ENCODE data around the gene PHGDH. TPM values are rescaled to one million over a fixed set of nuclear protein-coding genes. Genes with fewer than 3 reads are reported as not detected.

Gene PHGDH
- total and polyA plus RNA-seq, 2 donors (not counting 1 experiment from before 2014, with no cell fraction given): 1.2 to 3.9 TPM

DNA sequence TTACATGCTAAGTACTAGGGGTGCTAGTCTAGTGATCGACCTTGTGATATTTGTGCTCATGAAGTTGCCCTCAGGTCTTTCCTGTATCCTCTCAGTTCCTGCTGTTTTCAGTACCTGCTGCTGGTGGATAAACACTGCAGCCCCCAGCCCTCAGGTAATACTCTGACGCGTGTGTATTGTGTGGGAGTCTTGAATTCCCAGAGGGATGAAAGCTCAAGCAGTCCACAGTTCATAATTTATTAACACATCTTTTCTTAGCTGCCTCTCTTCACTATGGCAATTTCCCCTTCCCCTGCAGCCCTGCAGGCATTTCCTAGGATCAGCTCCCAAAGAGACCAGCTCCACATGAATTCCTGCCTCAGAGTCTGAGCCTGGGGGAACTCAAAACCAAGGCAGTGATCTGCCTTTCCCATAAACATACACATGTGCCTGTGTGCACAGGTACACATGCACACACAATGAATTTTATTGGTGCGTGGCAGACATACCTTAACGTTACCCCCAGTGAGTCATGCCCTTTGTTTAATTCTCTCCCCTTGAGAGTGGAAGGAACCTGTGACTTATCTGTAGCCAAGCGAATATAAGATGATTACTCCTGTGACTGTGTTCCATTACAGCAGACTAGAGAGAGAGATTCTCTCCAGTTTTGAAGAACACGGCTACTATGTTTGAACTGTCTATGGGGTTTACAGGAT, 71.0 kb downstream of the PHGDH start:
- H3K27me3 Mint-ChIP-seq: peaks cover 19% of the 10 kb centered on the region
- H3K4me3 Mint-ChIP-seq: no peak overlapping the region
- intact Hi-C loops (cut with micrococcal nuclease): no loop called here
- WGBS (ENCODE audit: insufficient coverage): 100% methylated on average over 1 of the region's 7 CpGs
- H3K9ac ChIP-seq (ENCODE audit: low read length): no peak overlapping the region
- peaks cover 0 to 2% (median 0%) of the 10 kb centered on the region in 4 experiments for H3K27me3 ChIP-seq (replicated peaks in 1 of 4; ENCODE audit: control extremely low read depth in 1 of 4, control insufficient read depth in 3 of 4, insufficient read depth in 4 of 4, low read length in 3 of 4)
- H3K4me3 ChIP-seq (ENCODE audit: control extremely low read depth in 1 of 5, extremely low read depth in 1 of 5, insufficient read depth in 1 of 5, low read depth in 2 of 5, low read length in 4 of 5): no peak overlapping the region
- H2AFZ ChIP-seq (ENCODE audit: insufficient read depth, low read depth, low read length, poor library complexity, severe bottlenecking): no peak overlapping the region
- no peaks in the 10 kb centered on the region for H3K4me1 ChIP-seq (ENCODE audit: control insufficient read depth in 2 of 2, insufficient read depth in 2 of 2, low read length in 2 of 2)
- DNase-seq: no peak
- no peak for TF ChIP-seq EZH2 (IDR thresholded peaks at IDR 0.05; ENCODE audit: borderline replicate concordance, insufficient read depth, low read depth, low read length, poor library complexity, severe bottlenecking)
- TF ChIP-seq, protein P1, sequence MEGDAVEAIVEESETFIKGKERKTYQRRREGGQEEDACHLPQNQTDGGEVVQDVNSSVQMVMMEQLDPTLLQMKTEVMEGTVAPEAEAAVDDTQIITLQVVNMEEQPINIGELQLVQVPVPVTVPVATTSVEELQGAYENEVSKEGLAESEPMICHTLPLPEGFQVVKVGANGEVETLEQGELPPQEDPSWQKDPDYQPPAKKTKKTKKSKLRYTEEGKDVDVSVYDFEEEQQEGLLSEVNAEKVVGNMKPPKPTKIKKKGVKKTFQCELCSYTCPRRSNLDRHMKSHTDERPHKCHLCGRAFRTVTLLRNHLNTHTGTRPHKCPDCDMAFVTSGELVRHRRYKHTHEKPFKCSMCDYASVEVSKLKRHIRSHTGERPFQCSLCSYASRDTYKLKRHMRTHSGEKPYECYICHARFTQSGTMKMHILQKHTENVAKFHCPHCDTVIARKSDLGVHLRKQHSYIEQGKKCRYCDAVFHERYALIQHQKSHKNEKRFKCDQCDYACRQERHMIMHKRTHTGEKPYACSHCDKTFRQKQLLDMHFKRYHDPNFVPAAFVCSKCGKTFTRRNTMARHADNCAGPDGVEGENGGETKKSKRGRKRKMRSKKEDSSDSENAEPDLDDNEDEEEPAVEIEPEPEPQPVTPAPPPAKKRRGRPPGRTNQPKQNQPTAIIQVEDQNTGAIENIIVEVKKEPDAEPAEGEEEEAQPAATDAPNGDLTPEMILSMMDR (IDR thresholded peaks at IDR 0.05): no peak
- CTCF ChIA-PET: interaction anchor here (1.3 kb wide), 1 partner anchor 38 kb away, joined by 3 read pairs; no protein-coding TSS in a partner anchor
- no peaks in the 10 kb centered on the region for H4K20me1 ChIP-seq (ENCODE audit: control insufficient read depth, insufficient read depth, low read length, poor library complexity, severe bottlenecking)
- ATAC-seq (ENCODE audit: low read depth): no peak
- no peaks in the 10 kb centered on the region for H3K9me3 ChIP-seq (ENCODE audit: control extremely low read depth in 1 of 3, control insufficient read depth in 2 of 3, insufficient read depth in 1 of 3, low read length in 2 of 3)
- no peaks in the 10 kb centered on the region for H3K36me3 ChIP-seq (replicated peaks in 1 of 2; ENCODE audit: control extremely low read depth in 1 of 2, control insufficient read depth in 1 of 2, extremely low read depth in 1 of 2, insufficient read depth in 2 of 2, low read length in 1 of 2)
- no peak overlapping the region for H3K27ac Mint-ChIP-seq
- H3K79me2 ChIP-seq (ENCODE audit: control insufficient read depth, insufficient read depth, low read length): no peaks in the 10 kb centered on the region
- H3K27ac ChIP-seq (ENCODE audit: low read length in 2 of 2): no peak overlapping the region
- POLR2A ChIA-PET: no interaction called here
- no peak overlapping the region for H3K4me2 ChIP-seq (replicated peaks; ENCODE audit: low read depth, low read length, poor library complexity, severe bottlenecking)
- no peaks in the 10 kb centered on the region for H3K9me3 Mint-ChIP-seq (ENCODE audit: insufficient read depth)
- no peaks in the 10 kb centered on the region for H3K4me1 Mint-ChIP-seq

DNA sequence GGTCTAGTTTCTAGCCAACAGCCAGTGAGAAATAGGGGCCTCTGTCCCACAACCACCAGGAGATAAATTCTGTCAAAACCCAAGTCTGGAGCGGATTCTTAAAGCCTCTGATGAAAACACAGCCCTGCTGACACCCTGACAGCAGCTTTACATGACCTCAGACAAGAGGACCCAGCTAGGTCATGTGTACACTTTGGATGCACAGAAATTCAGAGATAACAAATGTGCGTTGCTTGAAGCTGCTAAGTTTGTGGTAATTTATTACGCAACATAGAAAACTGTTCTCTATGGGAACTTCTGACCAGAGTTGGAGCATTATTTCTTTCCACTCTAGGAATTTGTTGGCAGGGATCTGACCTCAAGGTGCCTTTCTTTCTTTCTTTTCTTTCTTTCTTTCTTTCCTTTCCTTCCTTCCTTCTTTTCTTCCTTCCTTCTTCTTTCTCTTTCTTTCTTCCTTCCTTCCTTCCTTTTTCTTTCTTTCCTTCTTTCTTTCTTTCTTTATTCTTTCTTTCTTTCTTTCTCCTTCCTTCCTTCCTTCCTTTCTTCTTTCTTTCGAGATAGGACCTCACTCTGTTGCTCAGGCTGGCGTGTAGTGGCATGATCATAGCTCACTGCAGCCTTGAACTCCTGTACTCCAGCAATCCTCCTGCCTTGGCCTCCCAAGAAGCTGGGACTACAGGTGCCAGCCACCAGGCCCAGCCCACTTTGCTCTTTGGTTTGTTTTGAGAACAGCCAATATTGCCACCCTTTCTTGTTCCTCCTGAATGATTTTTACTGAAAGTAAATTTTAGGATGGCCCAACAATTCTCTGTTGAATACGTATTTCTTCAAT, 71.8 kb downstream of the PHGDH start:
- no peak overlapping the region for H3K9ac ChIP-seq (ENCODE audit: low read length)
- intact Hi-C loops (cut with micrococcal nuclease): no loop called here
- WGBS (ENCODE audit: insufficient coverage): 82% methylated on average over 4 of the region's 6 CpGs
- CTCF ChIA-PET: no interaction called here
- POLR2A ChIA-PET: no interaction called here
- H2AFZ ChIP-seq (ENCODE audit: insufficient read depth, low read depth, low read length, poor library complexity, severe bottlenecking): no peak overlapping the region
- H3K4me1 ChIP-seq (ENCODE audit: control insufficient read depth in 2 of 2, insufficient read depth in 2 of 2, low read length in 2 of 2): no peaks in the 10 kb centered on the region
- Mint-ChIP-seq H3K27ac (no peak overlapping the region), H3K4me3 (no peak overlapping the region), H3K4me1 (no peaks in the 10 kb centered on the region), H3K27me3 (peaks cover 19% of the 10 kb centered on the region), H3K9me3 (ENCODE audit: insufficient read depth) (no peaks in the 10 kb centered on the region)
- H3K79me2 ChIP-seq (ENCODE audit: control insufficient read depth, insufficient read depth, low read length): no peaks in the 10 kb centered on the region
- no peaks in the 10 kb centered on the region for H4K20me1 ChIP-seq (ENCODE audit: control insufficient read depth, insufficient read depth, low read length, poor library complexity, severe bottlenecking)
- no peak overlapping the region for H3K27ac ChIP-seq (ENCODE audit: low read length in 2 of 2)
- no peak overlapping the region for H3K4me3 ChIP-seq (ENCODE audit: control extremely low read depth in 1 of 5, extremely low read depth in 1 of 5, insufficient read depth in 1 of 5, low read depth in 2 of 5, low read length in 4 of 5)
- ATAC-seq (ENCODE audit: low read depth): no peak
- H3K27me3 ChIP-seq (replicated peaks in 1 of 4; ENCODE audit: control extremely low read depth in 1 of 4, control insufficient read depth in 3 of 4, insufficient read depth in 4 of 4, low read length in 3 of 4): peaks cover 0 to 2% (median 0%) of the 10 kb centered on the region in 4 experiments
- H3K9me3 ChIP-seq (ENCODE audit: control extremely low read depth in 1 of 3, control insufficient read depth in 2 of 3, insufficient read depth in 1 of 3, low read length in 2 of 3): no peaks in the 10 kb centered on the region
- TF ChIP-seq, protein P1 (IDR thresholded peaks at IDR 0.05): no peak
- TF ChIP-seq EZH2 (IDR thresholded peaks at IDR 0.05; ENCODE audit: borderline replicate concordance, insufficient read depth, low read depth, low read length, poor library complexity, severe bottlenecking): no peak
- H3K36me3 ChIP-seq (replicated peaks in 1 of 2; ENCODE audit: control extremely low read depth in 1 of 2, control insufficient read depth in 1 of 2, extremely low read depth in 1 of 2, insufficient read depth in 2 of 2, low read length in 1 of 2): no peaks in the 10 kb centered on the region
- no peak for DNase-seq
- H3K4me2 ChIP-seq (replicated peaks; ENCODE audit: low read depth, low read length, poor library complexity, severe bottlenecking): no peak overlapping the region
